Hematopoietic multipotent progenitor cell treated with erythropoietin and hydrocortisone succinate and interleukin-3 and kit ligand, for 4 days (in vitro differentiated cells): ENCODE results near the gene EPM2AIP1.
"Not testable (repeated sequence)": the region's sequence is repeated elsewhere in the genome, so short reads cannot be mapped to it uniquely, and the experiment has no call there.

ENCODE experiments used
- DNase-seq: peaks from one replicate; pipeline ENCODE4 v3.0.0-alpha.2; 2015

EPM2AIP1 gene

DNA sequence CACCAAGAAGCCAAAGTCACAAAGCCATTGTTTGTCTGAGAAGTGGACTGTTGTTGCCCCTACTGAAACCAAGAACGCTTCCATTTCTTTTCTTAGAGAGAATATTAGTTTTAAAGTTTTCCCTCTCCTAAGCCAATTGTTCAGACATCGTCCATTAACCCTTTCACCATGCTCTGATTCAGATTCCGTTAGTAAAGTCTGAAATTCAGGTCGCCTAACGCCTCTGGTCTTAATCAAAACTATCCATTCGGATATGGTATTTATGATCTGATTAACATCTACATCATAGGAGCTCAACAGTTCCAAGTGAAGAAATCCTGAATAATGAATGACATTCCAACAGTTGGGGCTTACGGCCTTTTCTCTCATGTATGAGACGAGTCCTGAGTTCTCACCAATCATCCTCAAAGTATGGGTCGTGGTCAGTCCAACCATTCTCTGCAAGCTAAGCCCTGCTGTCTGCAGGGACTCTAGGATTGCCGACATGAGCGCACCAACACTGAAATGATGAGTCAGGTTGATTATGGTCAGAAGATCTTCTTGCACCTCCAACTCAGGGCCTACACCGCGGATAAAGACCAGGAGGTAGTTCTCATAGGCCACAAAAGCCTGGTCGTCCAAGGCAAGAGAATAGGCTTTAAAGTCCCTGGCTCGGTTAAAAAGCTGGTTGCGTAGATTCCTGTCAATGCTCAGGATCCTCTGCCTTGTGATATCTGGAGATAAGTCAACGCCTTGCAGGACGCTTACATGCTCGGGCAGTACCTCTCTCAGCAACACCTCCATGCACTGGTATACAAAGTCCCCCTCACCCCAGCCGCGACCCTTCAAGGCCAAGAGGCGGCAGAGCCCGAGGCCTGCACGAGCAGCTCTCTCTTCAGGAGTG lies 767 bp downstream of the EPM2AIP1 start:
- peak; percentile 66 for DNase-seq

DNA sequence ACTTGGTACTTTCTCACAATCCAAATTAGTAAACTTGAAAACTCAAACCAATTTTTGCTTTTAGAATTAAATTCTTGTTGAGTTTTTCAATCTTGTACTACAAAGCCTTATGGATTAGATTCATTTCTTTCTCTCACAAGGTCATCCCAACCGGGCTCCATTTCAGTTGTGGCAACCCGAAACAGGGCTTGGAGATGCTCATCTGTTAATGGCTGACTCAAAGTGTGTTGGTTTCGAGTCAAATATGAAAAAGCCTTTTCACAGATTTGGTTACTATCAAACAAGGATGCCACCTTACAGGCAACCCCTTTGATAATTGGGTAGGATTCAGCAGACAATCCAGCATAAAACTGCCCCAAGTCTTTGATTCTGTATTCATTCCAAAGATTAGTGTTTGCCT lies 1.8 kb downstream of the EPM2AIP1 start:
- DNase-seq, result no peak

DNA sequence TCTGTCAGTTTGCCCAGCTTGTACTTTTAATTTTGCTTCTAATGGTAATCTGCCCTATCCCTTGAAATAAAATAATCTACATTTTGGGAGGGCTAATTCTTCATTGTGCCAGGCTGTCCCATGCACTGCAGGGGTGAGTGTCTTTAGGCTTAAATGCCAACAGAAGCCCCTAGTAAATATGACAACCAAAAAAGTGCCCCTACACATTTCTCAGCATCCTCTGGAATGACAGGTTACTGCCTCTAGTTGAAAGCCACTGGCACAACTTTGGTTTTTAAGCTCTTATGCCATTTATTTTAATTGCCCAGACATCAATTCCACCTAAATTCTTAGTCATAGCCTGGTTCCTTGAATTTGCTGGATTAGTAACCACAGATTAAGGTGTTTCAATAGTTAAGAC lies 3.4 kb downstream of the EPM2AIP1 start:
- no peak for DNase-seq

DNA sequence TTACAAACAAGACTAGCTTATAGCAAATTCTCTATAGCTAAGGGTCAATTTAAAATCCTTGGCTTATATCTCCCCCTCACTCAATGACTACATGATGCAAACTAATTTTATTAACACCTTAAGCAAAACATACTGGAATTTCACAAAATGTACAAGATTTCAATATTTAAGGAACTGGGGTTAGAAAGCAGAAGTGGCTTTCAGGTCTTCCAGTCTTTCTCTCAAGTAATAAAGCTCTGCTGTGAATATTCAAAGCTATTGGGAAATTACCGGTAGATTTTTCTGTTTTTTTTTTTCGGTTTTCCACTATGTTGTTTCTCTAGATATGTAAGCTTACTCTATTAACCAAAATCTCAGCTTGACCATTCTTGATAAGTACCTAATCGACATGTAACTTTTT lies 3.9 kb downstream of the EPM2AIP1 start:
- peak; percentile 58 for DNase-seq

DNA sequence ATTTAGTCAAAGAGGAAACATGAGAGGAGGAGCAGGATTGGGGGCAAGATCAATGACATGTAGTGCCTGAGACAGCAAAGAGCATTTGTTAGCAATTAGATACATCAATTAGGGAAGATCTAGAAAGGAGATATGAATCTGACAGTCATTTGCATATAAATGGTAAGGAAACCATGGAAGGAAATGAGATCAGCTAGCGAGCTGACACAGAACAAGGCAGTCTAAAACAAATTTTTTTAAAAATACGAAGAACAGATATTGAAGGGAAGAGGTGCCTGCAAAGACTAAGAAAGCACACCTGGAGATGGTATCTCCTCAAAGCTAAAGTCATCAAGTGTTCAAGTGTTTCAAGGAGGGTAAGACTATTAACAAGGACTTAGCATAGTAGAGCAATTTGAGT lies 4.6 kb downstream of the EPM2AIP1 start:
- no peak for DNase-seq

DNA sequence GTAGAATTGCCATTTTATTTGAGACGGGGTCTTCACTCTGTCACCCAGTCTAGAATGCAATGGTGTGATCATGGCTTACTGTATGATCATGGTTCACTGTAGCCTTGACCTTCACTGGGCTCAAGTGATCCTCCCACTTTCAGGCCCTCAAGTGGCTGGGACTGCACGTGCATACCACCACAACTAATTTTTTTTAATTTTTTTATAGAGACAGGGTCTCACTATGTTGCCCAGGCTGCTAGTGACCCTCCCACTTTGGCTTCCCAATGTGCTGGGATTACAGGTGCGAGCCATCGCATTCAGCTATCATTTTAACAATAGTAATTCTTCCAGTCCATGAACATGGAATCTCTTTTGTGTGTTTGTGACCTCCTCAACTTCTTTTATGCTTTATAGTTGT lies 11.9 kb downstream of the EPM2AIP1 start:
- DNase-seq, result no peak

DNA sequence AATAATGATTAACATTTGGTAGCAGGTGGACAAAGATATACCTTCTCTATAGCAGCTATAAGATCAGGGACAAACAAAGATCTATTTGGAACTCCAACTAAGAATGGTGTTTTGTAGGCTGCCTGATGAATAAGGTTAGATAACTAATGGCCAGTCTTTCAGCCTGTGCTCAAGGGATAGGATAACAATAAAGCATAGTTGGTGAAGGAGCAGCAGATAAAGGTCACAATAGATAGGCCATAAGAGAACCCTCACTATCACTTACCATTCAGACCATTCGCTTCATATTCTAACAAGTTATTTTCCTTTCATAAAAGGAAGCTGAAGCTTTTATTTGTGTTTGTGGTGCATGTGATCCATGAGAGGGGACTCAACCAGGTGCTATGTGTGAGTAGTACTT lies 19.8 kb downstream of the EPM2AIP1 start:
- peak; percentile 29 for DNase-seq

DNA sequence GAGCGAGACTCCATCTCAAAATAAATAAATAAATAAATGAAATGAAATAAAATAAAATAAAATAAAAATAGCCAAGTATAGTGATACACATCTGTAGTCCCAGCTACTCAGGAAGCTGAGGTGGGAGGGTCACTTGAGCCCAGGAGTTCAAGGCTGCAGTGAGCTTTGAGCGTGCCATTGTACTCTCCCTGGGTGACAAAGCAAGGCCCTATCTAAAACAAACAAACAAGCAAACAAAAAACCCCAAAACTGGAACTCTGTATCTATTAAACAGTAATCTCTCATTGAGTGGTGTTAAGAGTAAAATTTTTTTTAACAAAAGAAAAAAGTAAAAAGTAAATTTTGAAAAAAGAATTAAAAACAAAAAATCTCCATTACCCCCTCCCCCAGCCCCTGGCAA lies 20.8 kb downstream of the EPM2AIP1 start:
- no peak for DNase-seq

DNA sequence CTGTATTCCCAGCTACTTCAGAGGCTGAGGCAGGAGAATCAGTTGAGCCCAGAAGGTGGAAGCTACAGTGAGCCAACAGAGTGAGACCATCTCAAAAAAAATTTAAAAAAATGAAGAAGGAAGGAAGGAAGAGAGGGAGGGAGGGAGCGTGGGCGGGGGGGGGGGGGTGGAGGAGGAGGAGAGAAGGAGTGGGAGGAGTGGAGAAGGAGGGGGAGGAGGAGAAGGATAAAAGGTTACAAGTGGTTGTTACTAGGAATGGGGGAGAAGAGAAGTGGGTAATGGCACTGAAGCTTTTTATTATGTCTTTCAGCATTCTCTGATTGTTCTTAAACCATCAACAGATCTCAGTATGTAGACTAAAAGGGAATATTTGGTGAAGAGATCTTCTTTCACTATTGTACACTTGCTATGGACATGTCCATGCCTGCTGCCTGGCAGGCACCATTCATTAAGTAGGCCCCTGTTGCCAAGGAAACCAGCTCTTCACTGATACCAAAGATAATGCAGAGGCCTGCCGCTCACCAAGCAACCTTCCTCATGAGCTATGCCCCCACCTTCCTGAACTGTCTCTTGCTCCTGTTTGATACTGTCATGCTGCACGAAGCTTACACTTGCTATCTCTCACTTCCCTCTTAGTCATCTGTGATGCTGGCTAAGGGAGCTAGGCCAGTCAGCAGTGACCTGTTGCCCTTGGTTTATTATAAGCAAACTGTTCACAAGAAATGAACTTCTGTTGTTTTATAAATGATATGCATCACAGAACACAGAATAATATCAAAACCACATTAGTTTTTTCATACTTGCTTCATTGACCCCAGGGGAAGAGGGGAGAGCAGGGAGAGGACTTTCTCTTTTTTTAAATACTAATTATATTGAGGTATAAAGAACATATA lies 23.1 kb downstream of the EPM2AIP1 start:
- DNase-seq, result peak; percentile 99

DNA sequence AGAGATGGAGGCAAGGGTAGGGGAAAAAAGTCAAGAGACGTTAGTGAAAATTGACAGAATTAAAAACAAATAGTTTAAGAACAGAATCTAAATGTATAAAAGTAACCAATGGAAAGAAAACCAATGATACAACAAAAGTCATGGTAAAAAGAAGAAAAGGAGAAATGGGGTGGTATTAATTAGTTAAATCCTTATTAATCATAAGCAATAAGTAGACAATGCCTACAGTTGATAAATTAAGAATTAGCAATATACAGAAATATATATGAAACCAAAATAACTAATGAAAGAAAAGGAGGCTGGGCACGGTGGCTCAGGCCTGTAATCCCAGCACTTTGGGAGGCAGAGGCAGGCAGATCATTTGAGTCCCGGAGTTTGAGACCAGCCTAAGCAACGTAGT lies 23.8 kb downstream of the EPM2AIP1 start:
- DNase-seq, result no peak

DNA sequence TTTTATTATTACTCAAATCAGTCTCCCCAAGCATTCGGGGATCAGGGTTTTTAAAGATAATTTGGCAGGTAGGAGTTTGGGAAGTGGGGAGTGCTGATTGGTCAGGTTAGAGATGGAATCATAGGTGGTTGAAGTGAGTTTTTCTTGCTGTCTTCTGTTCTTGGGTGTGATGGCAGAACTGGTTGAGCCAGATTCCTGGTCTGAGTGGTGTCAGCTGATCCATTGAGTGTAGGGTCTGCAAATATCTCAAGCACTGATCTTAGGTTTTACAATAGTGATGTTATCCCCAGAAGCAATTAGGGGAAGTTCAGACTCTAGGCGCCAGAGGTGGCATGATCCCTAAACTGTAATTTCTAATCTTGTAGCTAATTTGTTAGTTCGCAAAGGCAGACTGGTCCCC lies 27.5 kb downstream of the EPM2AIP1 start:
- DNase-seq, result no peak

DNA sequence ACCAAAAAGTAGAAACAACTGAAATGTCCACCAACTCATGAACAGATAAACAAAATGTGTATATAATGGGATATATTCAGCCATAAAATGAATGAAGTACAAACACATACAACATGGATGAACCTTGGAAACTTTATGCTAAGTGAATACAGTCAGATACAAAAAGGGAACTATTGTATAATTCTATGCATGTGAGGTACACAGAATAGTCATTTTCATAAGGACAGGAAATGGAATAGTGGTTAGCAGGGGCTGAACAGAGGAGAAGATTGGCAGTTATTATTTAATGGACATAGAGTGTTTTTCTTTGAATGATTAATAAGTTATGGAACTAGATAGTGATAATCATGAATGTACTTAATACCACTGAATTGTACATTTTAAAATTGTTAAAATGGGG lies 28.1 kb downstream of the EPM2AIP1 start:
- peak; percentile 55 for DNase-seq

DNA sequence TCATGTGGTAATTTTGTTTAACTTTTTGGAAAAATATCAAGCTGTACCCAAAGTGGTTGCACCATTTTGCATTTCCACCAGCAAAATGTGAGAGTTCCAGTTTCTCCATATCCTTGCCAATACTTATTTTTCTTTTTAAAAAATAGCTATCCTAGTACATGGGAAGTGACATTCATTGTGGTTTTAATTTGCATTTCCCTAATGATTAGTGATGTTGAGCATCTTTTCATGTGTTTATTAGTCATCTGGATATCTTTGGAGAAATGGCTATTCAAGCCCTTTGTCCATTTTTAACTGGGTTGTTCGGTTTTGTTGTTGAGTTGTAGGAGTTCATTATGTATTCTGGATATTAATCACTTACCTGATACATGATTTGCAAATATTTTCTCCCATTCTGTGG lies 28.6 kb downstream of the EPM2AIP1 start:
- no peak for DNase-seq

DNA sequence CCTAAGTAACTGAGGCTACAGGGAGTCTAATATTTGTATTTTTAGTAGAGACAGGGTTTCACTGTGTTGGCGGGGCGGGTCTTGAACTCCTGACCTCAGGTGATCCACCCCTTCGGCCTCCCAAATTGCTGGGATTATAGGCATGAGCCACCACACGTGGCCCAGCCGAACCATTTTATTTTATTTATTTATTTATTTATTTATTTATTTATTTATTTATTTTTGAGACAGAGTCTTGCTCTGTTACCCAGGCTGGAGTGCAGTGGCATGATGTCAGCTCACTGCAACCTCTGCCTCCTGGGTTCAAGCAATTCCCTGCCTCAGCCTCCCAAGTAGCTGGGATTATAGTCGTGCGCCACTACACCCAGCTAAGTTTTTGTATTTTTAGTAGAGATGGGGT lies 29.9 kb downstream of the EPM2AIP1 start:
- not testable (repeated sequence) for DNase-seq

DNA sequence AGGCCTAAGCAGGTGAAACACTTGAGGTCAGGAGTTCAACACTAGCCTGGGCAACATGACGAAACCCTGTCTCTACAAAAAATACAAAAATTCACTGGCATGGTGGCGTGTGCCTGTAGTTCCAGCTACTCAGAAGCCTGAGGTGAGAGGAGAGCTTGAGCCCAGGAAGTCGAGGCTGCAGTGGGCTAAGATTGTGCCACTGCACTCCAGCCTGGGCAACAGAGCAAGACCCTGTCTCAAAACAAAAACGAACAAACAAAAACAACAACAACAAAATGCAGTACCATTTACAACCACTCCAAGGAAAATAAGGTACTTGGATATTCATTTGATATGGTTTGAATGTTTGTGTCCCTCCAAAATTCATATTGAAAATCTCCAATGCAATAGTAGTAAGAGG lies 32.4 kb downstream of the EPM2AIP1 start:
- no peak for DNase-seq

DNA sequence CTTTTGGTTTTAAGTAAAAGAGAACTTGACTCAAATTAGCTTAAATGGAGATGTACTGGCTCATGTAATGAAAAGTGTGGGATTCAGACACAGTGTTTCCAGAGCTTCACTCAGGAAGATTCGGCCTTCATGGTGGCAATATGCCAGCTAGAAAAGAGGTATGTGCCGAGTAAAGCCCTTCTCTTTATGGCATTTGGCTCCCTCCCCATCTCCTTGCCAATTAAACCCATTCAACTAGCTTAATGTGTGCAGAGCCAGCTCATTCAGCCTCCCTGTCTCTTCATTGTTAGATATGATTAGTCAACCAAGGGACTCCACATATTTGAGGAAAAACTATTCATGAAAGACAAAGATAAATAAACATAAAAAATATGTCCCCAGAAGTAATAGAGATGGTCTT lies 33.1 kb downstream of the EPM2AIP1 start:
- DNase-seq, result no peak

DNA sequence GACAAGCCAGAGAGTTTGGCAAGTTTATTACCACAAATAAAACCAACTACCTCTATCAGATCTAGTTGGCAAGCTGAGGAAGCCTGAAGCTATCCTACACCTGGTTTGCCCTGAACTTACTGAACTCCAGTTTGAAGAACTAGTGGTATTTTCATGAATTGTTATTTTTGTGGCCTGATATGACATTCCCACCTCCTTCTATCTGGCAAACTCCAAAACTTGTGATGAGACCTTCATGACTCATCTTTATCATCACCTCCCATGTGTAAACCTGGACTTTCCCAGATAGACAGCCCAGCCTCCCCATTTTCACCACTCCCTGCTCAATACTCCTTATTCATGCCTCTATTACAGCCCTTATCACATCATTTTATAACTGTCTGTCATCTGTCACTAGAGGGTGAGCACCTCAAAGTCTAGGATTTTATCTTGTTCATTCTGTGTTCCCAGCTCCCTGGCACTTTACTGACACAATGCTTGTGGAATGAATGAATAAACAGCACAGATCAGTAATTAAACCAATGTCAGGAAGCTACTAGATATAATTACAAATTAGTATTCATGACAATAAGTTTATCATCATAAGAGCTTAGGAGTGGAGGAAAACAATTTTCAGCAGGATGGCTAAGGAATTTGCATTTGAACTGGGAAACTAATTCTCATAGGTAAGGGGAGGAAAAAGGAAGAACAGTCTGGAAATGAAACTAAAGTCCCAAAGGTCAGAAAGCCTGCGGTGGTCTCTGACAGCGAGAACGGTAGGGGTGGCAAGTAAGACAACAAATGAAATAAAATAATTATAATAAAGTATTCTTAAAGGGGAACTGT lies 34.9 kb downstream of the EPM2AIP1 start:
- peak; percentile 87 for DNase-seq

DNA sequence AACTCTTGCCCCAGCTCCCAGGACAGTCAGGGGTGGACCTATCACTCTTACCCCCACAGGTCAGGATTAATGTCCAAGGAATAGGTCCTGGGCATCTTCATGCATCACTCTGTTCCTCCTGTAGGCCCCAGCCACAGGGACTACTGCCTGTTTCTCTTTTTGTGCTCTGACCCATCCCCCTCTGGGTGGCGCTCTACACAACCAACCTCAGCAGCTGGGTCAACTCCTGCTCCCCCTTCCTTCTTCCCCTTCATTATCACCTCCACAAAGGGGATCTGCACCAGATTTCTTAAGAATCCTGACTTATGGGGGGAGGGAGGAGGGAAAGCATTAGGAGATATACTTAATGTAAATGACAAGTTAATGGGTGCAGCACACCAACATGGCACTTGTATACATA lies 35.9 kb downstream of the EPM2AIP1 start:
- peak; percentile 39 for DNase-seq

DNA sequence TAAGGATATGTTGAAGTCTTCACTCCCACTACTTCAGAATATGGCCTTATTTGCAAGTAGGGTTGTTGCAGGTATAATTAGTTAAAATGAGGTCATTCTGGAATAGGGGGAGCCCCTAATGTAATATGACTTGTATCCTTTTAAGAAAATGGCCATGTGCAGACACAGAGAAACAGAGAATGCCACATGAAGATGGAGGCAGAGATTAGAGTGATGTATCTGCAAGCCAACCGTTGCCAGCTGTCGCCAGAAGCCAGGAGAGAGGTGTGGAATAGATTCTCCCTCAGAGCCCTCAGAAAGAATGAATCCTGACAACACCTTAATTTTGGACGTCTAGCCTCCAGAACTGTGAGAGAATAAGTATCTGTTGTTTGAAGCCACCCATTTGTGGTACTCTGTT lies 36.8 kb downstream of the EPM2AIP1 start:
- DNase-seq, result no peak

DNA sequence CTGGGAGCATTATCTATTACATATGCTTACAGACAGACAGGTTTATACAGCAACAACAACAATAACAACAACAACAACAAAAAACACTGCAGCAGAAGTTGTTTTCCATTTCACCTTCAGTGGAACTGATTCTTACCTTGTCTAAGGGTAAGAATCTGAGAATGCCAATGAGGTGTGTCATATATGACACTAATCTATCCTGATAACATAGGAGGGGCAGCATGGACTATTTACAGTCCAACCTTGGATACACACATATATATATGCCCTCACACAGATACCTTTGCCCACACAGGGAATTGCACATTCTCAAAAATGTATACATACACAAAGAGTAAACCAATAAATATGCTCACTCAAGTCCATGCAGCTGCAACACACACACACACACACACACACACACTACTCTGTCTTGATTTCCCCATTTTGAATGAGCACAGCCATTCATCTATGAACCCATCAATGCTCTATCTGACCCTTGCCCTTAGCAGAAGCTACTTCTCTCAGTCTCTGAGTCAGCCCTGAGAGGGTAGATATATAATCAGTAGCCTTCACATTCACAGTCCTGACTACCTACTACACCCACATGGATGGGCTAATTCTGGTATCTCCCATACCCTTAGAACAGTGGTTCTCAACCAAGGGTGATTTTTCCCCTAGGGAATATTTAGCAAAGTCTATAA lies 38.3 kb downstream of the EPM2AIP1 start:
- DNase-seq, result peak; percentile 67

DNA sequence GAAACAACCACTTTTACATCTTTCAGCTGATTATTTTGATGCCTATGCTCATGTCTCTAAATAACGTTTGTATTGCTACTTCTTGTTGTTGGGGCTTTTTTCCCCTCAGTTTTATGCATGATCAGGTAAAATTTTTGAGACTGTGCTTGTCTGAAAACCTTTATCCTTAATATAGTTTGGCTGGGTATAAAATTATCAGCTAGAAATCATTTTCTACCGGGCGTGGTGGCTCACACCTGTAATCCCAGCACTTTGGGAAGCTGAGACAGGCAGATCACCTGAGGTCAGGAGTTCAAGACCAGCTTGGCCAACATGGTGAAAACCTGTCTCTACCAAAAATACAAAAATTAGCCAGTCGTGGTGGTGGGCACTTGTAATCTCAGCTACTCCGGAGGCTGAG lies 45.1 kb downstream of the EPM2AIP1 start:
- not testable (repeated sequence) for DNase-seq

DNA sequence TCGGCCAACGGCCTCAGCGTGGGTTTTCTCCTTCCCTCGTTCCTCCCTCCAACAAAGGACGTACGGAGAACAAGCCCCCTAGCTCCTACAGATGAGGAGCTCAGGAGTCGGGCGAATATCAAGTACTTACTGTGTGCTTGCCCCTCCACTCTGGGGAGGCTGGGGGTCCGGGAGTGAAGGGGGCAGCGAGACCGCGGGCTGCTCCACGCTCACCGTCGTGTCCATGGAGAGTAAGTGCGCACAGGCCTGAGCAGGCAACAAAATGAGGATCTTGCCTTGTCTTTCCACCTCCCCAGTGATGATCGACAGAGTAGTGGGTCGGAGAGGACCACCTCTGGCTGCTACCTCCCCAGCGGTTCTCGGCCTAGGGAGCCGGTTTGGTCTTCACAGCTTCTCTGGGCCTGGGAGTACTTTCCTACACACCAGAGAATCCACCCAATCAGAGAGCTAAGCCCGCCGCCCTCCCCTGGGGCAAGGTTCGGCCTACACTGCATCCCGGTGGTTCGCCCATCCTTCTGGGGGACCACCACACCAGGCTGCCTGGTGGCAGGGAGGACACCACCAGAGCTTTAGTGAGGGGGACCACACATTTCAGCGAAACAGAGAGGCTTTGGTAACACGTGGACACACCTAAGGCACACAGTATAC lies 47.5 kb downstream of the EPM2AIP1 start:
- DNase-seq, result no peak
